OCI-LY1 (cell line): ENCODE data around the gene BTBD3.

Experiments used
- CTCF ChIP-seq: fragments of 200-600 bp; sonication (generic), shearing (Covaris generic); IDR thresholded peaks from 2 replicates; pipeline ENCODE4 v1.5.1; 2017; ENCODE audit warnings: mild to moderate bottlenecking, antibody characterized with exemption, low read length, moderate library complexity, mixed read lengths
- EZH2 ChIP-seq: fragments of 200-600 bp; sonication (generic), shearing (Covaris generic); IDR thresholded peaks from 2 replicates; pipeline ENCODE4 v1.8.0; 2017; ENCODE audit warnings: borderline replicate concordance, mixed run types, mild to moderate bottlenecking, antibody characterized with exemption, low read length, moderate library complexity, mixed read lengths

GRCh38 chr20:11876555-11876954 is 41.1 kb upstream of the BTBD3 start:
- TF ChIP-seq CTCF = no peak
- TF ChIP-seq EZH2 = no peak
